H9 (cell line): ENCODE results near the gene CD300E. TPM values are rescaled to one million over a fixed set of nuclear protein-coding genes. Genes with fewer than 3 reads are reported as not detected.

Experiments used
- DNase-seq: peaks from one replicate; pipeline ENCODE4 v3.0.0-alpha.2; 2017
- H2AFZ ChIP-seq: one replicate; pipeline ENCODE4 v1.6.1; 2013; ENCODE audit warnings: mild to moderate bottlenecking, low read length, control low read depth, moderate library complexity
- H2AK5ac ChIP-seq: 2 replicates; pipeline ENCODE4 v1.6.1; 2013; ENCODE audit warnings: low read length, control low read depth, mixed read lengths; ENCODE audit not compliant: insufficient read length
- H2BK120ac ChIP-seq: one replicate; pipeline ENCODE4 v1.6.1; 2013; ENCODE audit warnings: low read depth, mild to moderate bottlenecking, low read length, control low read depth, inconsistent platforms; ENCODE audit not compliant: poor library complexity, severe bottlenecking
- H2BK12ac ChIP-seq: 2 replicates; pipeline ENCODE4 v1.6.1; 2013; ENCODE audit warnings: low read length, control low read depth, mixed read lengths, low read depth; ENCODE audit not compliant: insufficient read length
- H2BK15ac ChIP-seq: 2 replicates; pipeline ENCODE4 v1.6.1; 2013; ENCODE audit warnings: low read depth, low read length, control low read depth
- H2BK20ac ChIP-seq: one replicate; pipeline ENCODE4 v1.6.1; 2013; ENCODE audit warnings: low read depth, mild to moderate bottlenecking, low read length, control low read depth, inconsistent platforms; ENCODE audit not compliant: poor library complexity, severe bottlenecking
- H2BK5ac ChIP-seq: 2 replicates; pipeline ENCODE4 v1.6.1; 2013; ENCODE audit warnings: low read length, control low read depth, mixed read lengths; ENCODE audit not compliant: insufficient read length
- H3K14ac ChIP-seq: 2 replicates; pipeline ENCODE4 v1.6.1; 2013; ENCODE audit warnings: low read length, control low read depth; ENCODE audit not compliant: insufficient read depth
- H3K18ac ChIP-seq: 2 replicates; pipeline ENCODE4 v1.6.1; 2013; ENCODE audit warnings: low read depth, mild to moderate bottlenecking, mixed read lengths, low read length, control low read depth; ENCODE audit not compliant: insufficient read length
- H3K23ac ChIP-seq: 2 replicates; pipeline ENCODE4 v1.6.1; 2013; ENCODE audit warnings: low read length, control low read depth, mixed read lengths, low read depth; ENCODE audit not compliant: insufficient read length
- H3K23me2 ChIP-seq: 2 replicates; pipeline ENCODE4 v1.6.1; 2013; ENCODE audit warnings: low read depth, mild to moderate bottlenecking, mixed read lengths, low read length, control low read depth; ENCODE audit not compliant: insufficient read length, poor library complexity, severe bottlenecking
- H3K27ac ChIP-seq: 2 replicates; pipeline ENCODE4 v1.5.1; 2013; ENCODE audit warnings: low read length, control low read depth, mixed read lengths, low read depth; ENCODE audit not compliant: insufficient read length
- H3K27me3 ChIP-seq: 2 replicates; pipeline ENCODE4 v1.6.1; 2013; ENCODE audit warnings: low read length, control low read depth, inconsistent platforms; ENCODE audit not compliant: insufficient read depth
- H3K4ac ChIP-seq: 2 replicates; pipeline ENCODE4 v1.6.1; 2013; ENCODE audit warnings: low read depth, mild to moderate bottlenecking, control low read depth, inconsistent platforms, low read length, moderate library complexity
- H3K4me1 ChIP-seq: 2 replicates; pipeline ENCODE4 v1.6.1; 2013; ENCODE audit warnings: low read length, control low read depth, inconsistent platforms; ENCODE audit not compliant: insufficient read depth
- H3K4me2 ChIP-seq: 2 replicates; pipeline ENCODE4 v1.6.1; 2013; ENCODE audit warnings: low read length, control low read depth, mixed read lengths; ENCODE audit not compliant: insufficient read length, insufficient read depth
- H3K56ac ChIP-seq: 2 replicates; pipeline ENCODE4 v1.6.1; 2013; ENCODE audit warnings: low read depth, mild to moderate bottlenecking, mixed read lengths, low read length, control low read depth; ENCODE audit not compliant: insufficient read length
- H3K79me1 ChIP-seq: 2 replicates; pipeline ENCODE4 v1.6.1; 2013; ENCODE audit warnings: low read depth, mild to moderate bottlenecking, moderate library complexity, low read length, control low read depth, inconsistent platforms; ENCODE audit not compliant: insufficient read depth, poor library complexity, severe bottlenecking
- H3K79me2 ChIP-seq: 2 replicates; pipeline ENCODE4 v1.6.1; 2013; ENCODE audit warnings: low read length, control low read depth, inconsistent platforms; ENCODE audit not compliant: insufficient read depth
- H3K9ac ChIP-seq: 2 replicates; pipeline ENCODE4 v1.6.1; 2013; ENCODE audit warnings: low read length, control low read depth, mixed read lengths; ENCODE audit not compliant: insufficient read length; ENCODE audit errors: extremely low read depth
- H3K9me3 ChIP-seq: one replicate; pipeline ENCODE4 v1.6.1; 2013; ENCODE audit warnings: low read depth, low read length, inconsistent platforms; ENCODE audit not compliant: control insufficient read depth
- H3T11ph ChIP-seq: one replicate; pipeline ENCODE4 v1.6.1; 2013; ENCODE audit warnings: mild to moderate bottlenecking, low read length, control low read depth, inconsistent platforms
- H4K20me1 ChIP-seq: one replicate; pipeline ENCODE4 v1.6.1; 2013; ENCODE audit not compliant: control insufficient read depth, insufficient read length, insufficient read depth
- H4K5ac ChIP-seq: 2 replicates; pipeline ENCODE4 v1.6.1; 2013; ENCODE audit warnings: low read depth, mild to moderate bottlenecking, mixed read lengths, low read length, control low read depth; ENCODE audit not compliant: insufficient read length
- H4K8ac ChIP-seq: replicated peaks from 2 replicates; pipeline ENCODE4 v1.6.1; 2013; ENCODE audit warnings: low read length, control low read depth, mixed read lengths, low read depth; ENCODE audit not compliant: insufficient read length
- H4K91ac ChIP-seq: 2 replicates; pipeline ENCODE4 v1.6.1; 2013; ENCODE audit warnings: low read depth, mild to moderate bottlenecking, moderate library complexity, mixed read lengths, low read length, control low read depth; ENCODE audit not compliant: insufficient read length
- H3K27ac Mint-ChIP-seq, 3 experiments: 2 replicates in 2 of 3; 3 replicates in 1 of 3; pipeline ENCODE4 v1.8.0; 2020 to 2021; ENCODE audit warnings: mixed read lengths in 3 of 3, mild to moderate bottlenecking in 1 of 3, moderate library complexity in 1 of 3
- H3K27me3 Mint-ChIP-seq: 2 replicates; pipeline ENCODE4 v1.8.0; 2021; ENCODE audit warnings: low read depth, mild to moderate bottlenecking, moderate library complexity, mixed read lengths
- H3K36me3 Mint-ChIP-seq, 3 experiments: 2 replicates in 2 of 3; 3 replicates in 1 of 3; pipeline ENCODE4 v1.8.0; 2020 to 2021; ENCODE audit warnings: low read depth in 3 of 3, mixed read lengths in 3 of 3; ENCODE audit not compliant: insufficient read depth in 1 of 3
- H3K4me1 Mint-ChIP-seq, 2 experiments: 2 replicates each; pipeline ENCODE4 v1.8.0; 2020; ENCODE audit warnings: mixed read lengths in 2 of 2
- H3K4me3 Mint-ChIP-seq, 2 experiments: 2 replicates in 1 of 2; 3 replicates in 1 of 2; pipeline ENCODE4 v1.8.0; 2020 to 2021; ENCODE audit warnings: mild to moderate bottlenecking in 2 of 2, mixed read lengths in 2 of 2, moderate library complexity in 1 of 2
- H3K9me3 Mint-ChIP-seq, 2 experiments: 2 replicates in 1 of 2; 3 replicates in 1 of 2; pipeline ENCODE4 v1.8.0; 2020; ENCODE audit warnings: mild to moderate bottlenecking in 2 of 2, mixed read lengths in 2 of 2, moderate library complexity in 1 of 2
- WGBS: extraction: QIAGEN DNeasy Blood & Tissue Kit; methylation state at CpG from one replicate; pipeline ENCODE4 v1.1.7; 2013; ENCODE audit warnings: missing lambda C conversion rate, low lambda C conversion rate, mixed read lengths; ENCODE audit not compliant: insufficient read length; ENCODE audit errors: extremely low coverage; 5-methylcytosine and 5-hydroxymethylcytosine counted together
- total RNA-seq: library from RNA; stranded (reverse); gene quantifications from 2 replicates; pipeline ENCODE4 v1.2.1, GENCODE V29; 2021
- TF ChIP-seq, protein P1 (sequence below): fragments of 200-600 bp; sonication (generic); conservative IDR thresholded peaks from 3 replicates; pipeline ENCODE4 v1.8.0; 2021; ENCODE audit warnings: antibody characterized with exemption, mild to moderate bottlenecking

CD300E gene
- total RNA-seq, 1 experiment from 2014 or later, result not detected

DNA sequence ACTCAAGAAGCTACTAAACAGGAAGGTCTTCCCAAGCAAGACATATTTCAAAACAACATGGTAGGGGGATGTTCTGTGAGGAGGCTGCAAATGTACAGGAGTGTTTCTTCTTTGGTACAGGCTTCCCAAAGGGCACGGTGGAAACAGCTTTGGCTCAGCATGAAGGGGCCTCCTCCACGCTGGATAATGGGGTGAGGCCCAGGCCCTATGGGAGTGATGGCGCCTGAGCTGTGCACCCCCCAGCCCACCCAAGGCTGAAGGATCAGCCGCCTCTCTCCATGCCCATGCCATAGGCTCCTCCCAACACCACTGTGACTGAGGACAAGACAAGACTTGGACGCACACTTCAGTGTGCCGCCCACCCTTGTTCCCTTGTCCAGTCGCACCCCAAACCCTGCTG, 6.8 kb downstream of the CD300E start:
- no peak overlapping the region for H4K8ac ChIP-seq
- no peak overlapping the region for H2AK5ac ChIP-seq
- H4K20me1 ChIP-seq, result no peaks in the 10 kb centered on the region
- no CpG with 5 or more reads among the region's 7 CpGs for WGBS
- H3K27ac ChIP-seq, result no peak overlapping the region
- H3K9me3 ChIP-seq, result no peaks in the 10 kb centered on the region
- no peak overlapping the region for H3T11ph ChIP-seq
- H3K9me3 Mint-ChIP-seq, result peaks cover 0 to 2% of the 10 kb centered on the region in 2 experiments; a peak in 1 of 5 replicates
- no peak overlapping the region for H2AFZ ChIP-seq
- H3K56ac ChIP-seq, result no peak overlapping the region
- no peak overlapping the region for H3K9ac ChIP-seq
- no peaks in the 10 kb centered on the region for H3K79me2 ChIP-seq
- H3K23me2 ChIP-seq, result no peaks in the 10 kb centered on the region
- no peak for DNase-seq
- H3K79me1 ChIP-seq, result no peaks in the 10 kb centered on the region
- H3K27me3 ChIP-seq, result 0 out of 2 replicates have a peak, but pooled peaks cover 4% of the 10 kb centered on the region
- 0 out of 7 replicates have a peak overlapping the region, but pooled peaks of 1 of the 3 experiments have one; percentile 48 for H3K27ac Mint-ChIP-seq
- H3K18ac ChIP-seq, result no peak overlapping the region
- no peak overlapping the region for H2BK12ac ChIP-seq
- no peak overlapping the region for H4K5ac ChIP-seq
- no peak overlapping the region for H2BK120ac ChIP-seq
- no peak overlapping the region for H3K14ac ChIP-seq
- no peak overlapping the region for H3K4me2 ChIP-seq
- no peaks in the 10 kb centered on the region for H3K4me1 ChIP-seq
- no peak overlapping the region for H2BK5ac ChIP-seq
- H3K36me3 Mint-ChIP-seq, result no peaks in the 10 kb centered on the region
- no peak overlapping the region for H3K23ac ChIP-seq
- no peak overlapping the region for H2BK20ac ChIP-seq
- TF ChIP-seq, protein P1, sequence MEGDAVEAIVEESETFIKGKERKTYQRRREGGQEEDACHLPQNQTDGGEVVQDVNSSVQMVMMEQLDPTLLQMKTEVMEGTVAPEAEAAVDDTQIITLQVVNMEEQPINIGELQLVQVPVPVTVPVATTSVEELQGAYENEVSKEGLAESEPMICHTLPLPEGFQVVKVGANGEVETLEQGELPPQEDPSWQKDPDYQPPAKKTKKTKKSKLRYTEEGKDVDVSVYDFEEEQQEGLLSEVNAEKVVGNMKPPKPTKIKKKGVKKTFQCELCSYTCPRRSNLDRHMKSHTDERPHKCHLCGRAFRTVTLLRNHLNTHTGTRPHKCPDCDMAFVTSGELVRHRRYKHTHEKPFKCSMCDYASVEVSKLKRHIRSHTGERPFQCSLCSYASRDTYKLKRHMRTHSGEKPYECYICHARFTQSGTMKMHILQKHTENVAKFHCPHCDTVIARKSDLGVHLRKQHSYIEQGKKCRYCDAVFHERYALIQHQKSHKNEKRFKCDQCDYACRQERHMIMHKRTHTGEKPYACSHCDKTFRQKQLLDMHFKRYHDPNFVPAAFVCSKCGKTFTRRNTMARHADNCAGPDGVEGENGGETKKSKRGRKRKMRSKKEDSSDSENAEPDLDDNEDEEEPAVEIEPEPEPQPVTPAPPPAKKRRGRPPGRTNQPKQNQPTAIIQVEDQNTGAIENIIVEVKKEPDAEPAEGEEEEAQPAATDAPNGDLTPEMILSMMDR, result no peak
- H3K27me3 Mint-ChIP-seq, result peaks cover 81% of the 10 kb centered on the region
- no peak overlapping the region for H4K91ac ChIP-seq
- H2BK15ac ChIP-seq, result no peak overlapping the region
- H3K4ac ChIP-seq, result no peak overlapping the region
- no peak overlapping the region for H3K4me3 Mint-ChIP-seq
- no peaks in the 10 kb centered on the region for H3K4me1 Mint-ChIP-seq
